ENCODE data around the gene RNF133. TPM values are rescaled to one million over a fixed set of nuclear protein-coding genes. Genes with fewer than 3 reads are reported as not detected.

RNF133 gene, protein sequence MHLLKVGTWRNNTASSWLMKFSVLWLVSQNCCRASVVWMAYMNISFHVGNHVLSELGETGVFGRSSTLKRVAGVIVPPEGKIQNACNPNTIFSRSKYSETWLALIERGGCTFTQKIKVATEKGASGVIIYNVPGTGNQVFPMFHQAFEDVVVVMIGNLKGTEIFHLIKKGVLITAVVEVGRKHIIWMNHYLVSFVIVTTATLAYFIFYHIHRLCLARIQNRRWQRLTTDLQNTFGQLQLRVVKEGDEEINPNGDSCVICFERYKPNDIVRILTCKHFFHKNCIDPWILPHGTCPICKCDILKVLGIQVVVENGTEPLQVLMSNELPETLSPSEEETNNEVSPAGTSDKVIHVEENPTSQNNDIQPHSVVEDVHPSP
- total RNA-seq, result not detected
- polyA plus RNA-seq, result not detected

- Histone ChIP-seq H3K9me3 (ENCODE audit: control insufficient read depth in 2 of 2, low read length in 2 of 2) (no peaks in the 10 kb centered on the region), H3K27ac (ENCODE audit: insufficient read depth, low read length, poor library complexity, severe bottlenecking) (no peak within 1 kb of the TSS), H3K4me1 (ENCODE audit: control insufficient read depth, insufficient read depth, low read length, poor library complexity, severe bottlenecking) (no peaks in the 10 kb centered on the region), H3K4me3 (ENCODE audit: low read depth, low read length) (no peak within 1 kb of the TSS), H3K27me3 (ENCODE audit: control insufficient read depth, insufficient read depth, low read length) (no peaks in the 10 kb centered on the region), H3K36me3 (ENCODE audit: control insufficient read depth, insufficient read depth, low read length) (no peaks in the 10 kb centered on the region)
- no peaks in the 10 kb centered on the region for H3K36me3 Mint-ChIP-seq
- DNase-seq (no peak), ATAC-seq (ENCODE audit: low read depth in 2 of 2) (no peak)
- no peak within 1 kb of the TSS for H3K27ac Mint-ChIP-seq
- peaks cover 3 to 19% (median 9%) of the 10 kb centered on the region in 7 donors for H3K9me3 Mint-ChIP-seq
- H3K4me3 Mint-ChIP-seq, result no peak within 1 kb of the TSS
- no peaks in the 10 kb centered on the region for H3K4me1 Mint-ChIP-seq
- H3K27me3 Mint-ChIP-seq, result no peaks in the 10 kb centered on the region
Measured at GRCh38 chr7:122699017-122699416, at the start of gene RNF133. Gene RNF133, minus strand, starts transcription at chr7:122699117. Its CDS starts 199 bp downstream, at chr7:122698918.

DNA sequence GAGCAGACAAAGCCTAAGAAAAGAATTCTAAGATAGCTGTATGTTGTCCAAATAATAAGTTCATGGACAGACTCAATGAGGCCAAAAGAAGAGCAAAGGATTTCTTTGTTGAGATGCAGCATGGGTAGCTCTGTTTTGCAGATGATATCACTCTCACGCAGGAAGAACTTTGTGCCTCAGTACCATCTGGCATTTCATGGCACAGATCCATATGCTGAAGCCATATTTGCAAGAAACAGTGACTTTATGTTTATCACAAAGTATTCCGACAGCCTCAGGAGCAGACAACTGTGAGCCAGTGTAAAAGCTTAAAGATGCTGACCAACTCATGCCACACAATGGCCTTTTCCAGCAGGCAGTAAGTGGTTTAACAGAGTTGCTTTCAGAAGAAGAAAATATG, 49.3 kb upstream of the RNF133 start:
- DNase-seq (no peak), ATAC-seq (ENCODE audit: low read depth in 2 of 2) (no peak)
- no peaks in the 10 kb centered on the region for H3K4me1 Mint-ChIP-seq
- no peaks in the 10 kb centered on the region for H3K27me3 Mint-ChIP-seq
- H3K27ac Mint-ChIP-seq, result no peak overlapping the region
- no peak overlapping the region for H3K4me3 ChIP-seq (ENCODE audit: low read depth, low read length)
- no peaks in the 10 kb centered on the region for H3K4me1 ChIP-seq (ENCODE audit: control insufficient read depth, insufficient read depth, low read length, poor library complexity, severe bottlenecking)
- H3K9me3 Mint-ChIP-seq, result peaks cover 0 to 12% (median 5%) of the 10 kb centered on the region in 7 donors
- no peaks in the 10 kb centered on the region for H3K9me3 ChIP-seq (ENCODE audit: control insufficient read depth in 2 of 2, low read length in 2 of 2)
- H3K36me3 ChIP-seq (ENCODE audit: control insufficient read depth, insufficient read depth, low read length), result no peaks in the 10 kb centered on the region
- no peak overlapping the region for H3K4me3 Mint-ChIP-seq
- H3K36me3 Mint-ChIP-seq, result no peaks in the 10 kb centered on the region
- H3K27ac ChIP-seq (ENCODE audit: insufficient read depth, low read length, poor library complexity, severe bottlenecking), result no peak overlapping the region
- H3K27me3 ChIP-seq (ENCODE audit: control insufficient read depth, insufficient read depth, low read length), result no peaks in the 10 kb centered on the region

DNA sequence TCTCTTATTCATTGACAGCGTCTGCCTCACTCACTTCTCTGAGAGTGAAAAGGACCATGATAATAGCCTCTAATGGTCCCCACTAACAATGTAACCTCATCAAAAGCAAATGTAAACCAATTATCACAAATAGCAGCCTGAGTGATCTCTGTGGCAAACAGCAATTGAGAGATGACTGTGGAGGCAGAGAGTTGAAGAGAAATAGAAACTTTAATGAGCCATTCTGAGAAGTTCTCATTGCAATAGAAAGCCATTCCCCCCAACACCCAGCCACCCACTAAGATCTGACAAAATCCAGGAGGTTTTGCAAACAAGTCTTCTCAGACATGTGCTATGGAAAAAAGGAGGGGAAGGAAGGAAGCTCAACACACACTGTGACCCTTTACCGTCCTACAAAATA, 48.0 kb upstream of the RNF133 start:
- Mint-ChIP-seq H3K9me3 (peaks cover 0 to 8% (median 4%) of the 10 kb centered on the region in 7 donors), H3K4me3 (no peak overlapping the region), H3K4me1 (no peaks in the 10 kb centered on the region), H3K27ac (no peak overlapping the region), H3K27me3 (no peaks in the 10 kb centered on the region), H3K36me3 (no peaks in the 10 kb centered on the region)
- Histone ChIP-seq H3K4me3 (ENCODE audit: low read depth, low read length) (no peak overlapping the region), H3K4me1 (ENCODE audit: control insufficient read depth, insufficient read depth, low read length, poor library complexity, severe bottlenecking) (no peaks in the 10 kb centered on the region), H3K9me3 (ENCODE audit: control insufficient read depth in 2 of 2, low read length in 2 of 2) (no peaks in the 10 kb centered on the region), H3K27me3 (ENCODE audit: control insufficient read depth, insufficient read depth, low read length) (no peaks in the 10 kb centered on the region), H3K27ac (ENCODE audit: insufficient read depth, low read length, poor library complexity, severe bottlenecking) (no peak overlapping the region), H3K36me3 (ENCODE audit: control insufficient read depth, insufficient read depth, low read length) (no peaks in the 10 kb centered on the region)
- ATAC-seq (ENCODE audit: low read depth in 2 of 2) (no peak), DNase-seq (no peak)

DNA sequence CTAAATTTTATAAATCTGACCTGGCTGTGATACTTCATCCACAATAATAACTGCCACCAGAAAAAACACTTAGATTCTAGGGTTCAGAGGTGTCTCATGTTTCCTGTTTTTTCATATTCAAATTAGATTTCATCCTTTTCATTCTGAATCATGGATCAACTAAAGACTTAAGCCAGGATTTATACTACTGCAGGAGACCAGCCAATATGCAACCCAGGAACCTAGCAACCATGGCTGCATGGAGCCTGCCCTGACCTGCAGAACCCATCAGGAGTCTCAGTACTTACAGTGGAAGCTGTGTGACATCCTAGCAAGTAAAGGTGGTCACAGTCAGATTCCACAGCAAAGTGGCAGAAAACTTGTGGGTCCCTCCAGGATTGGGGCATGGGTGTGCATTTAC, 44.3 kb upstream of the RNF133 start:
- Histone ChIP-seq H3K27ac (ENCODE audit: insufficient read depth, low read length, poor library complexity, severe bottlenecking) (no peak overlapping the region), H3K9me3 (ENCODE audit: control insufficient read depth in 2 of 2, low read length in 2 of 2) (no peaks in the 10 kb centered on the region), H3K27me3 (ENCODE audit: control insufficient read depth, insufficient read depth, low read length) (no peaks in the 10 kb centered on the region), H3K36me3 (ENCODE audit: control insufficient read depth, insufficient read depth, low read length) (no peaks in the 10 kb centered on the region), H3K4me3 (ENCODE audit: low read depth, low read length) (no peak overlapping the region), H3K4me1 (ENCODE audit: control insufficient read depth, insufficient read depth, low read length, poor library complexity, severe bottlenecking) (no peaks in the 10 kb centered on the region)
- Mint-ChIP-seq H3K36me3 (no peaks in the 10 kb centered on the region), H3K9me3 (peaks cover 2 to 12% (median 4%) of the 10 kb centered on the region in 7 donors), H3K27ac (no peak overlapping the region), H3K4me1 (no peaks in the 10 kb centered on the region), H3K27me3 (no peaks in the 10 kb centered on the region), H3K4me3 (no peak overlapping the region)
- DNase-seq (no peak), ATAC-seq (ENCODE audit: low read depth in 2 of 2) (no peak)

GRCh38 chr7:122738947-122739346, 40.0 kb upstream of the RNF133 start:
- Histone ChIP-seq H3K27me3 (ENCODE audit: control insufficient read depth, insufficient read depth, low read length) (no peaks in the 10 kb centered on the region), H3K4me1 (ENCODE audit: control insufficient read depth, insufficient read depth, low read length, poor library complexity, severe bottlenecking) (no peaks in the 10 kb centered on the region), H3K4me3 (ENCODE audit: low read depth, low read length) (no peak overlapping the region), H3K9me3 (ENCODE audit: control insufficient read depth in 2 of 2, low read length in 2 of 2) (no peaks in the 10 kb centered on the region), H3K36me3 (ENCODE audit: control insufficient read depth, insufficient read depth, low read length) (no peaks in the 10 kb centered on the region), H3K27ac (ENCODE audit: insufficient read depth, low read length, poor library complexity, severe bottlenecking) (no peak overlapping the region)
- Mint-ChIP-seq H3K4me3 (no peak overlapping the region), H3K36me3 (no peaks in the 10 kb centered on the region), H3K9me3 (peaks cover 0 to 10% (median 0%) of the 10 kb centered on the region in 7 donors), H3K4me1 (no peaks in the 10 kb centered on the region), H3K27ac (no peak overlapping the region), H3K27me3 (no peaks in the 10 kb centered on the region)
- DNase-seq, result no peak
- no peak for ATAC-seq (ENCODE audit: low read depth in 2 of 2)

DNA sequence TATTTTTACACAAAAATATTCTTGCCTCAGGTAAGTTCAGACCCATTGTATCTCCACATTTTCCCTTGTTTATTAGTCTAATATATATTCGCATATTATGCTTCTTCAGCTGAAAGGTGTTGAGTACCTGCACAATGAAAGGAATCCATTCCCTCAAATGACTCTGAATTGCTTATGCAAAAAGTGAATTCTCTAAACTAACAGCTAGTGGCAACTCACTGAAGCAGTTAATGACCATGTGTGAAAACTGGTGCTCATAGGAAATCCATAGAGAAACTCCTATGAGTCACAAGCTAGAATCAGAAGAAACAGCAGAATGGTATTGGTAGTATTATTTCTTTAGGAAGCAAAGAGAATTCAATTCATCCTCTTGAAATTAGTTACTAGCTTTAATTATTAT, 37.3 kb upstream of the RNF133 start:
- no peak overlapping the region for H3K27ac Mint-ChIP-seq
- H3K4me1 ChIP-seq (ENCODE audit: control insufficient read depth, insufficient read depth, low read length, poor library complexity, severe bottlenecking), result no peaks in the 10 kb centered on the region
- no peak overlapping the region for H3K4me3 Mint-ChIP-seq
- no peaks in the 10 kb centered on the region for H3K27me3 ChIP-seq (ENCODE audit: control insufficient read depth, insufficient read depth, low read length)
- DNase-seq (no peak), ATAC-seq (ENCODE audit: low read depth in 2 of 2) (no peak)
- no peak overlapping the region for H3K4me3 ChIP-seq (ENCODE audit: low read depth, low read length)
- no peaks in the 10 kb centered on the region for H3K27me3 Mint-ChIP-seq
- no peaks in the 10 kb centered on the region for H3K9me3 ChIP-seq (ENCODE audit: control insufficient read depth in 2 of 2, low read length in 2 of 2)
- peaks cover 0 to 10% (median 2%) of the 10 kb centered on the region in 7 donors for H3K9me3 Mint-ChIP-seq
- no peaks in the 10 kb centered on the region for H3K4me1 Mint-ChIP-seq
- H3K36me3 ChIP-seq (ENCODE audit: control insufficient read depth, insufficient read depth, low read length), result no peaks in the 10 kb centered on the region
- no peak overlapping the region for H3K27ac ChIP-seq (ENCODE audit: insufficient read depth, low read length, poor library complexity, severe bottlenecking)
- no peaks in the 10 kb centered on the region for H3K36me3 Mint-ChIP-seq

DNA sequence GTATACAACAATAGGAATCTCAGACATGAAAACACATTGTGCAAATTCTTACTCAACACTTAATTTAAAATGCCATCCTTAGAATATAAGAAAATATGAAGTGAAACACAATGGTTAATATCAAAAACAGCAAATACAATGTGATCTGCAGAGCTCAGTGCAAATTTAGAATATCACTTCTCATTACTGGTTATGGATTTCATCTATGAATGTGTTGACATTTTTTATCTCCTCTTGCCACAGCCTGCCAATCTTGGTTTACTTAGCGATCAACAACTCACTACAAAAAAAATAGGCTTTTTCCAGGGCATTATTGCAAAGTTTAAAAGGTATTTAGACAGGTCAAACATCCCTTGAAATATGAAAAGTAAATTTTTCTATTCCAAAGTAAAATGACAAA, 28.8 kb upstream of the RNF133 start:
- ATAC-seq (ENCODE audit: low read depth in 2 of 2) (no peak), DNase-seq (no peak)
- peaks cover 0 to 9% (median 3%) of the 10 kb centered on the region in 7 donors for H3K9me3 Mint-ChIP-seq
- H3K4me1 Mint-ChIP-seq, result no peaks in the 10 kb centered on the region
- H3K4me3 Mint-ChIP-seq, result no peak overlapping the region
- Histone ChIP-seq H3K27me3 (ENCODE audit: control insufficient read depth, insufficient read depth, low read length) (no peaks in the 10 kb centered on the region), H3K36me3 (ENCODE audit: control insufficient read depth, insufficient read depth, low read length) (no peaks in the 10 kb centered on the region), H3K4me1 (ENCODE audit: control insufficient read depth, insufficient read depth, low read length, poor library complexity, severe bottlenecking) (no peaks in the 10 kb centered on the region), H3K4me3 (ENCODE audit: low read depth, low read length) (no peak overlapping the region), H3K9me3 (ENCODE audit: control insufficient read depth in 2 of 2, low read length in 2 of 2) (no peaks in the 10 kb centered on the region), H3K27ac (ENCODE audit: insufficient read depth, low read length, poor library complexity, severe bottlenecking) (no peak overlapping the region)
- H3K36me3 Mint-ChIP-seq, result no peaks in the 10 kb centered on the region
- no peaks in the 10 kb centered on the region for H3K27me3 Mint-ChIP-seq
- H3K27ac Mint-ChIP-seq, result no peak overlapping the region

DNA sequence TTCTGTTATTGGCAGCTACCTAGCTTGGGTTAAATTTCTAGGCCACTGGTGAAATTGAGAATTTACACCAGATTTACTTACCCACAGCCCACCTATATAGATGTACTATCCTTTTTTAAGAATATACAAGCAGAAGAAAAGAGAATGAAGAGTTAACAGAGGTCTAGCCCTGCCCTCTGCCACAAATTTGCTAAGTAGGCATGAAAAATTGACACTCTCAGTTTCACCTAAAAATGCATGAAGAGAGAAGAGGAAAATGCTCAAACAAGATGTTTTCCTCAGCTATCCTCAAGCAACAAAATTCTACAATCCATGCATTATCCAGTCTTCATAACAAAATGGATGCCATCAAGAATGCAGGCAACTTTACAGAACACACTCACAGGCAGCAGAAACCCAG, 28.4 kb upstream of the RNF133 start:
- Mint-ChIP-seq H3K27me3 (no peaks in the 10 kb centered on the region), H3K9me3 (peaks cover 0 to 9% (median 3%) of the 10 kb centered on the region in 7 donors), H3K36me3 (no peaks in the 10 kb centered on the region), H3K4me1 (no peaks in the 10 kb centered on the region), H3K27ac (no peak overlapping the region), H3K4me3 (no peak overlapping the region)
- no peaks in the 10 kb centered on the region for H3K4me1 ChIP-seq (ENCODE audit: control insufficient read depth, insufficient read depth, low read length, poor library complexity, severe bottlenecking)
- H3K36me3 ChIP-seq (ENCODE audit: control insufficient read depth, insufficient read depth, low read length), result no peaks in the 10 kb centered on the region
- DNase-seq (no peak), ATAC-seq (ENCODE audit: low read depth in 2 of 2) (no peak)
- no peak overlapping the region for H3K27ac ChIP-seq (ENCODE audit: insufficient read depth, low read length, poor library complexity, severe bottlenecking)
- no peaks in the 10 kb centered on the region for H3K27me3 ChIP-seq (ENCODE audit: control insufficient read depth, insufficient read depth, low read length)
- no peaks in the 10 kb centered on the region for H3K9me3 ChIP-seq (ENCODE audit: control insufficient read depth in 2 of 2, low read length in 2 of 2)
- no peak overlapping the region for H3K4me3 ChIP-seq (ENCODE audit: low read depth, low read length)
